Stimulated activated CD4-positive, alpha-beta T cell treated with anti-CD3 and anti-CD28 coated beads, Interleukin-2, amount 100 ng/mL, for 4 hours (primary cell): ENCODE results near the gene NBPF9.
"Not testable (repeated sequence)": the region's sequence is repeated elsewhere in the genome, so short reads cannot be mapped to it uniquely, and the experiment has no call there.

Experiments
- DNase-seq: peaks from one replicate; pipeline ENCODE4 v3.0.0-alpha.2; 2020; ENCODE audit warnings: low read depth

The NBPF9 gene

GRCh38 chr1:149103109-149104081, at the start of gene NBPF9:
Gene NBPF9 (minus strand): TSS chr1:149103551. CDS start chr1:149082139, 21,412 bp downstream.
- DNase-seq = peak; percentile 21

- not testable (repeated sequence) for DNase-seq
These were observed 46.6 kb upstream of the NBPF9 start for GRCh38 chr1:149149909-149150308.

- not testable (repeated sequence) for DNase-seq
These were observed 34.2 kb upstream of the NBPF9 start for GRCh38 chr1:149137585-149137984.

- DNase-seq = not testable (repeated sequence)
These were observed 27.6 kb upstream of the NBPF9 start for GRCh38 chr1:149130938-149131337.

GRCh38 chr1:149129245-149129644, 25.9 kb upstream of the NBPF9 start:
- not testable (repeated sequence) for DNase-seq

GRCh38 chr1:149126555-149127145, 23.3 kb upstream of the NBPF9 start:
- DNase-seq = not testable (repeated sequence)

GRCh38 chr1:149123948-149124926, 20.9 kb upstream of the NBPF9 start:
- DNase-seq = peak; percentile 9

- not testable (repeated sequence) for DNase-seq
These were observed 9.5 kb upstream of the NBPF9 start for GRCh38 chr1:149112828-149113227.

GRCh38 chr1:149110343-149110742, 7.0 kb upstream of the NBPF9 start:
- DNase-seq = not testable (repeated sequence)

- peak; percentile 21 for DNase-seq
These were observed 777 bp downstream of the NBPF9 start for GRCh38 chr1:149102574-149102973.

GRCh38 chr1:149098276-149098675, 5.1 kb downstream of the NBPF9 start:
- DNase-seq = not testable (repeated sequence)

- DNase-seq = not testable (repeated sequence)
These were observed 10.2 kb downstream of the NBPF9 start for GRCh38 chr1:149093155-149093554.

GRCh38 chr1:149075505-149076127, 27.7 kb downstream of the NBPF9 start:
- DNase-seq = not testable (repeated sequence)

GRCh38 chr1:149064611-149065010, 38.7 kb downstream of the NBPF9 start:
- DNase-seq = not testable (repeated sequence)

- DNase-seq = not testable (repeated sequence)
These were observed 60.3 kb downstream of the NBPF9 start for GRCh38 chr1:149043056-149043455.

GRCh38 chr1:149033916-149034315, 69.4 kb downstream of the NBPF9 start:
- not testable (repeated sequence) for DNase-seq

- not testable (repeated sequence) for DNase-seq
These were observed 79.0 kb downstream of the NBPF9 start for GRCh38 chr1:149024327-149024726.

- DNase-seq = not testable (repeated sequence)
These were observed 84.8 kb downstream of the NBPF9 start for GRCh38 chr1:149018577-149018976.

- not testable (repeated sequence) for DNase-seq
These were observed 86.7 kb downstream of the NBPF9 start for GRCh38 chr1:149016626-149017025.

GRCh38 chr1:149015522-149015921, 87.8 kb downstream of the NBPF9 start:
- not testable (repeated sequence) for DNase-seq

GRCh38 chr1:149013513-149013912, 89.8 kb downstream of the NBPF9 start:
- not testable (repeated sequence) for DNase-seq
